Measurements from ENCODE around the gene RNF31. TPM values are rescaled to one million over a fixed set of nuclear protein-coding genes. Genes with fewer than 3 reads are reported as not detected.

RNF31 gene
- total RNA-seq, 1 donor from 2014 or later: 33.4 TPM

DNA sequence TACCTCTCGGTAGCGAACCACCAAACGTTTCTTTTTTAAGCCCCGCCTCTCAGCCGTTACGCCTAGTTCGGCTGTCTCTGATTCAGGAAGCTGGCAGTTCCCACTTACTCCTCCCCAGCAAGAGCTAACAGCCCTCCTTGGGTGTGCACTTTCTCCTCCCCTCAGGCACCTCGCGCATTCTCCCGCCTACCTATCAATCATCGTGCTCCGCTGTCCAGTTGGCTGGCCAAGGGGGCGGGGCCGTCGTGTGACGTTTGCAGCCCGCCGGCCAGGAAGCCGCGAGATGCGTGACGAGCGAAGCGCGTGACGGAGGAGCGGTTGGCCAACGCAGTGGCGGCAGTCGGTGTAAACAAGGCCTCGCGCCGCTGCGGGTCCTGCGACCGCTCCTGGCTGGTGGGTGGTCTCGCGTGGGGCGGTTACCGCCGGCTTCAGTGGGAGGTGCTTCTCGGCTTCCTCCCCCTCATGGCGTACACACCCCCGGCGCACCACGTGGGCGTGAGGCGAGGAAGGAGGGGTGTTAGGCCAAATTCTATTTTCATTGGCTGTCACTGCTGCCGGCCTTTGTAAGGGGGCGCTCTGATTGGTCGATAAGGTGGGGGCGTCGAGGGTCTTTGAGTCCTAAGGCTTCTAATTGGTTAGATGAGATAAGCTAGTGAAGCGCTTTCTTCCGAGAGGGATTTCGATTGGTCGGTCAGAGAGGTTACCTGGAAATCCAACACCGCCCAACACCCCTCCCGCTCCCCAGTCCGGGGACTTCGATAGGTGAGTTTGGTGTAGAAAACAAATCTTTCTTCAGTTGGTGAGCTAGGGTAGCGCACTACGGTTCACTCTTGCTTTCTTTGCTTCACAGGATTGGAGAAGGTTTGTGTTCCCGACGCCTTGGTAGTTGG, 32.5 kb upstream of the RNF31 start, which contains the start of the genes DCAF11 and NRL:
DCAF11 (plus strand) TSS at position 246 of the 890 bp plus-strand sequence. CDS start 818 bp downstream, outside the sequence.
NRL (minus strand) TSS at position 418 of the 890 bp plus-strand sequence. CDS start 32,101 bp downstream, outside the sequence.
- ATAC-seq: peak; percentile 96
- DNase-seq (ENCODE audit: missing footprints): peak; percentile 99
- intact Hi-C loops (cut with DNase I): loop anchor here (1.0 to 5.0 kb wide), 4 partner anchors 17 to 1187 kb away; partner anchors contain the start of genes IRF9, PRMT5 and RNF31

DNA sequence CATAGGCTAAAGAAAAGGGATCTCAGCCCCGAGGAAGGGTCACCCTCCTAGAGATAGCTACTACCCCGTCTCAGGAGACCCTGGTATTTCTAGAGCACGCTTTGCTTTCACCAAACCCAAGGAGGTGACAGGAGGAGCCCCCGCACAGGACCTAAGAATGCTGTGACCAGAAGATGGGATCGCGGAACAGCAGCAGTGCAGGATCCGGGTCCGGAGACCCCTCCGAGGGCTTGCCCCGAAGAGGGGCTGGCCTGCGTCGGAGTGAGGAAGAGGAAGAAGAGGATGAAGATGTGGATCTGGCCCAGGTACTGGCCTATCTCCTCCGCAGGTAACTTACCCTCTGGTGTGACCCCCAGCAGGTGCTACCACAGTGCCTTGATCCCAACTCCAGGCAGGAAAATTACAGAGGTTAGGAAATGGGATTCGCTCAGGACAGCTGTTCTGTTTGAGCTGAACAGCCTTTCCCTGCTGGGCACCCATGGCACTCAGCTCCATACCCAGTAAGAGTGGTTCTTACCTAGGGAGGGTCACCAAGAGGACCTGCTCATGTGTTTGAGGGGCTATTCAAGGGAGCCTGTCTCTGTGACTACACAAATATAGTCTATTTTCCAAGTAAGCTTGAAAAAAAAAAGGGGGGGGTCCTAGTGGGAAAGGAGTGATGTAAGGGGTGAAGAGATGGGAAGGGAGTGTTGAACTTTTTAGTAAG, 31.7 kb upstream of the RNF31 start:
- ATAC-seq (no peak), DNase-seq (ENCODE audit: missing footprints) (no peak)
- intact Hi-C loops (cut with DNase I): loop anchor here (5.0 kb wide), 1 partner anchor 1188 kb away; the partner anchor contains the start of gene PRMT5

DNA sequence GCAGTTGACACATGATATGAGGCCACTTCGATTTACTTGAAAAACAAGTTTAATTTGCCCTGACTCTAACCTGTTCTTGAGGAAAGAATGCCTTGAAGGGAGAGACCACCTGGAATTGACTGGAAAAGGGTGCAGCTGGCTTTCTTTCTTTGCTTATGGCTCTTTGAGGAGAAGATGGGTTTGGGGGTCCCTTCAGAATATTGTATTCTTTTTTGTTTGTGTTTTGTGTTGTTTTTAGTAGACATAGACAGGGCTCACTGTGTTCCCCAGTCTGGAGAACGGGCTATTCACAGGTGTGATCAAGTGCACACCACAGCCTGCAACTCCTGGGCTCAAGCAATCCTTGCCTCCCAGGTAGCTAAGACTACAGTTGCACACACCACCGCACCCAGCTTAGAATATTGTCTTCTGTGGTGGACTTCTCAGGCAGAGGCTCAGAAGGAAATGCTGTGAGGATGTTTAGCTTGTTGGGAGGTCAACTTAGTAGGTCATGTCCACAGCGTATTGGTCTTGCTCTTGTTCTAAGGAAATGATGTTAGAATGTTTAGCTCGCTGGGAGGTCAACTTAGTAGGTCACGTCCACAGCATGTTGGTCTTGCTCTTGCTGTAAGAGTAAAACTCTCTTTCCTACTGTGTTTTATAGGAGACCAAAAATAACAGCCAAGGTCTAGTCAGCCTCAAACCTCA, 31.0 kb upstream of the RNF31 start:
- ATAC-seq (no peak), DNase-seq (ENCODE audit: missing footprints) (no peak)
- intact Hi-C loops (cut with DNase I): loop anchor here (5.0 kb wide), 1 partner anchor 1189 kb away; the partner anchor contains the start of gene PRMT5

DNA sequence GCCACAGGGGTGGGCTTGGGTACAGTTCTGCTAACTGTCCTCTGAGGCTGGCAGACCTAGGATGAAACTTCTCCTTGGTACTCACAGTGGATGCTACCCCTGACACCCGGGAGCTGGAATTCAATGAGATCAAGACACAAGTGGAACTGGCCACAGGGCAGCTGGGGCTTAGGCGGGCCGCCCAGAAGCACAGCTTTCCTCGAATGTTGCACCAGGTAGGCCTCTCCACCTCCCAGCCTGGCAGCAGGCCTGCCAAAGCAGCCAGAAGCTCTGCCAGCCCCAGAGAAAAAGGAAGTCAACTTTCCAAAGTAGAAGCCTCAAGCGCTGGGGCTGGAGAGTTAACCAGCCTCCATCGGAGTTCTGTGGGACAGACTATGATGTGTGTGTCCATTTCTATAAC, 30.1 kb upstream of the RNF31 start:
- ATAC-seq: no peak
- intact Hi-C loops (cut with DNase I): loop anchor here (5.0 kb wide), 1 partner anchor 1190 kb away; the partner anchor contains the start of gene PRMT5
- DNase-seq (ENCODE audit: missing footprints): no peak

DNA sequence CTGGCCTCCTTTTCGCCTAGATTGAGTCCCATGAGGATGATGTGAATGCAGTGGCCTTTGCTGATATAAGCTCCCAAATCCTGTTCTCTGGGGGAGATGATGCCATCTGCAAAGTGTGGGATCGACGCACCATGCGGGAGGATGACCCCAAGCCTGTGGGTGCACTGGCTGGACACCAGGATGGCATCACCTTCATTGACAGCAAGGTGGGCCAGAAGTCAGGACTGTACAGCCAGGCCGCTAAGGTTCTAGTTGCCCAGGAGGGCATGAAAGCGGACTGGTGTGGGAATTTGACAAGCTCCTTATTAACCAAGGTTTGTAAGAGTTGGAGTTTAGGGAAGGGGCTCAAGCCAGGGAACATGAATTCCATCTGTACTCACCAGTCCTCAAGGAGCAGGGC, 27.6 kb upstream of the RNF31 start:
- intact Hi-C loops (cut with DNase I): loop anchor here (5.0 kb wide), 1 partner anchor 1192 kb away; the partner anchor contains the start of gene PRMT5
- ATAC-seq (no peak), DNase-seq (ENCODE audit: missing footprints) (no peak)

DNA sequence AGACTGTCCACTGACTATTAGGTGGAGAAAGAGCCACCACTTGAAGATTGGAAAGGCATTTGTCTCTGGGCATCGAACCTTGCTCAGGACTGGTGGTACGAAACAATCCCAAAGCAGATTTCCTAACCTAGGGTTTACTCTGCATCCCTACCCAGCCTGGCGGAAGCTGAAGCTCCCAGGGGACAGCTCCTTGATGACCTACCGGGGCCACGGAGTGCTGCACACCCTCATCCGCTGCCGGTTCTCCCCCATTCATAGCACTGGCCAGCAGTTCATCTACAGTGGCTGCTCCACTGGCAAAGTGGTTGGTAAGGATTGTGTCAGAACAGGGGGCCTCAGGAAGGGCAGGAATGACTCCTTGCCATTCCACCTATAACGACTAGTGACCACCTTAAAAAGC, 26.1 kb upstream of the RNF31 start:
- intact Hi-C loops (cut with DNase I): no loop called here
- ATAC-seq (no peak), DNase-seq (ENCODE audit: missing footprints) (no peak)

DNA sequence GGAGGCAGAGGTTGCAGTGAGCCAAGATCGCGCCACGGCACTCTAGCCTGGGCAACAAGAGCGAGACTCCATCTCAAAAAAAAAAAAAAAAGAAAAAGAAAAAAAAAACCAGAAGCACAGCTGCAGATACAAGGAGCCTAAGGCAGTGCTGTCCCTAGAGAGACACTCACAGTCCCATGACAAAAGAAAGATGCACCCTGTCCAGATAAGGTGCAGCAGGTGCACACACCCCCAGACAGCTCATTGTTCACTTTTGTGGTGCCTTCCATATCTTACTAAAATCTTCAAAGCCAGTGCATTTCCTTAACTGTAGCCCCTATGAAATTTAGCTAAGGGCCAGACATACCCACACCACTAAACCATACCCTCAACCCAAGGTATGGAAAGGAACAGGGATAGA, 24.9 kb upstream of the RNF31 start:
- ATAC-seq (no peak), DNase-seq (ENCODE audit: missing footprints) (no peak)
- intact Hi-C loops (cut with DNase I): no loop called here

DNA sequence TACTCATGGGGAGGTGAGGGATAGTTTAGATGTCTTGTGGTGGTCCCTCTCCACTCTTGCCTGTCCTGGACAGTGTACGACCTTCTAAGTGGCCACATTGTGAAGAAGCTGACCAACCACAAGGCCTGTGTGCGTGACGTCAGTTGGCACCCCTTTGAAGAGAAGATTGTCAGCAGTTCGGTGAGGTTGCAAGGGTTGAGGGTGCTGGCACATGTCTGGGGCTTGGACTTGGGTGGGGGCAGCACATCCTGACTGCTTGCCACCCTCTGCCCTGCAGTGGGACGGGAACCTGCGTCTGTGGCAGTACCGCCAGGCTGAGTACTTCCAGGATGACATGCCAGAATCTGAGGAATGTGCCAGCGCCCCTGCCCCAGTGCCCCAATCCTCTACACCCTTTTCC, 24.4 kb upstream of the RNF31 start:
- DNase-seq (ENCODE audit: missing footprints) (no peak), ATAC-seq (peak; percentile 29)
- intact Hi-C loops (cut with DNase I): no loop called here

DNA sequence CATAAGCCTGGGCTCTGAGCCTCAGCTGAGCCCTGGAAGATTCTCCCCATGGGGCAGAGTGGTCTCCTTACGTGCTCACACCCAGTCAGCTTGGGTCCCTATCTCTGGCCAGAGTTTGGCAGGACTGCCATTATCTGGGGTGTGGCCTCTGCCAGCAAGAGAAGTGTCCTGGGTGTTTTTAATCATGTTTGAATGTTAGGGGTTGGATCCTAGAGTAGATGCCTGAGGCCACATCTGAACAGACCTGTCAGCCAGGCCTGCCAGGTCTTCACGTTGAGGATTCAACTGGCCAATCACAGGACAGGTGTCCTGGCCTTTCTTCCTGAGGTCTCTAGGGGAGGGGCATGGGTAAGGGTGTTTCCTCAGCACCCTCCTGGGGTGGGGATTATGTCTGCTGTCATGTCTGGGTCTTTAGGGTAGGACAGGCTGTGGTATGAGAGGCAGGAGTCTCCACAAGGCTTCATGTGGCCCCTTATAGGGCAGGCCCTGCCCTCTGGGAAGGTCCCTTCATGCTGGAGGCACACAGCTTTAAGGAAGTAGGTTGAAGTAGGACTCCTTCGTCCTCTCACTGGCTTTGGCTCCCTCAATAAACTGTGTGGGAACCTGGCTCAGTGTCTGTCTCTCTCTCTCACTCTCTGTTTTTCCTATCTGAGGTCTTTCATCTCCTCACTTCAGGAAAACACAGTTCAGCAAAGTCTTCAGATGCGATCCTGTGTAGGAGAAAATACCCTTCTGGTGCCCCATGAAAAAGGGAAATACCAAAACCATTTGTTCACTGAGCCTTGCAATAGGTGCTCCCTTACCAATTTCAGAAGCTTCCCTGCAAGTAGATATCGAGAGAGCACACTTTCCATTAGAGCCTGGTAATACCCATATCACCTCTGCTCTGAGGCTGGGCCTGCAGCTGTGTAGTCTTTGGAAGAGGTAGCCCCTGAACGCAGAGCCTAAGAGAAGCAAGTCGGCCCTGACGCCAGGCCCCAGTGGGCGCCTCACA, 23.6 kb upstream of the RNF31 start:
- ATAC-seq (no peak), DNase-seq (ENCODE audit: missing footprints) (no peak)
- intact Hi-C loops (cut with DNase I): no loop called here

DNA sequence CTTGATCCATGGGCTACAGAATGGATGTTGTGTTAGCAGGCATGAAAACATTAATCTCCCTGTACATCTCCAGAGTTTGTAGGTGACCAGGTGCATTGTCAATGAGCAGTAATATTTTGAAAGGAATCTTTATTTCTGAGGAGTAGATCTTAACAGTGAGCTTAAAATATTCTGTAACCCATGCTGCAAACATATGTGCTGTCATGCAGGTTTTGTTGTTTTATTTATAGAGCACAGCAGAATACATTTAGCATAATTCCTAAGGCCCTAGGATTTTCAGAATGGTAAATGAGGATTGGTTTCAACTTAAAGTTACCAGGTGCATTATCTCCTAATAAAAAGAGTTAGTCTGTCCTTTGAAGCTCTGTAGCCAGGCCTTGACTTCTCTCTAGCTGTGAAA, 20.4 kb upstream of the RNF31 start:
- no peak for ATAC-seq
- intact Hi-C loops (cut with DNase I): no loop called here
- DNase-seq (ENCODE audit: missing footprints): no peak

DNA sequence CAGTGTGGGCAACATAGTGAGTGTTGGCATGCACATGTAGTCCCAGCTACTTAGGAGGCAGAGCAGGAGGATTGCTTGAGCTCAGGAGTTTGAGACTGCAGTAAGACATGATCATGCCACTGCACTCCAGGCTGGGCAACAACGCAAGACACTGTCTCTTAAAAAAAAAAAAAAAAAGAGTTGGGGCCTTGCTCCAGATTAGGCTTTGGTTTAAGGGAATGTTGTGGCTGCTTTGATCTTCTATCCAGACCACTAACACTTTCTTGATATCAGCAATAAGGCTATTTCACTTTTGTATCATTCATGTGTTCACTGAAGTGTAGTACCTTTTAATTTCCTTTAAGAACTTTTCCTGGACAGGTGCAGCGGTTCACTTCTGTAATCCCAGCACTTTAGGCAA, 19.6 kb upstream of the RNF31 start:
- no peak for ATAC-seq
- no peak for DNase-seq (ENCODE audit: missing footprints)
- intact Hi-C loops (cut with DNase I): no loop called here

DNA sequence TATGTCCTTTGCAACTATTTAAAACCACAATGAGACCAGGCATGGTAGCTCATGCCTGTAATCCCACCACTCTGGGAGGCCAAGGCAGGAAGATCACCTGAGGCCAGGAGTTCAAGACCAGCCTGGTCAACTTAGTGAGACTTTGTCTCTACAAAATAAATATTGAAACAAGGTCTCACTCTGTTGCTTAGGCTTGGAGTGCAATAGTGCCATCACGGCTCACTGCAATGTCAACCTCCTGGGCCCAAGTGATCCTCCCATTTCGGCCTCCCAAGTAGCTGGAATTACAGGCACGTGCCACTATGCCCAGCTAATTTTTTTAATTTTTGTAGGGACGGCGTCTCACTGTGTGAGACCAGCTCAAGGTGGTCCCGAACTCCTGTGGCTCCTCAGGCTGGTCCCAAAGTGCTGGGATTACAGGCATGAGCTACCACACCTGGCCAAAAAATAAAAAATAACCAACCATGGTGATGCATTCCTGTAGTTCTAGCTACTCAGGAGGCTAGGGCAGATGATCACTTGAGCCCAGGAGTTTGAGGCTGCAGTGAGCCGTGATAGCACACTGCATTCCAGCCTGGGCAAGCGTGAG, 17.8 kb upstream of the RNF31 start:
- ATAC-seq (no peak), DNase-seq (ENCODE audit: missing footprints) (no peak)
- intact Hi-C loops (cut with DNase I): no loop called here

DNA sequence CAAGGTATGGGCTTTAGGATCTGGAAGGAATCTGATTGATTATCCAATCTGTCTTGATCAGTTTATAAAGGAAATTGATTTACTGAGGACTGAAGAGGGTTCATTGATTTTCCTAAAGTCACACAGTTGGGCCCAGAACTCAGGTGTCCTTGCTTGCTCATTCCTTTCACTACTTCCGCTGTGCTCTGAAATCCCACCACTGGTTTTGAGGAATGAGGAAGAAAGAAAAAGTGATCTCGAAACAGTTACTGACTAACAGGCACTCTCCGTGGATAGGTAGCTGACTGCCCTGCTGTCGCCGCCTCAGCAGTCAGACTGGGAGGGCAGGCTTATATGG, 16.9 kb upstream of the RNF31 start, which contains the start of gene FITM1:
FITM1 (plus strand) TSS at position 280 of the 337 bp plus-strand sequence. CDS start 905 bp downstream, outside the sequence.
- intact Hi-C loops (cut with DNase I): no loop called here
- ATAC-seq (no peak), DNase-seq (ENCODE audit: missing footprints) (no peak)

DNA sequence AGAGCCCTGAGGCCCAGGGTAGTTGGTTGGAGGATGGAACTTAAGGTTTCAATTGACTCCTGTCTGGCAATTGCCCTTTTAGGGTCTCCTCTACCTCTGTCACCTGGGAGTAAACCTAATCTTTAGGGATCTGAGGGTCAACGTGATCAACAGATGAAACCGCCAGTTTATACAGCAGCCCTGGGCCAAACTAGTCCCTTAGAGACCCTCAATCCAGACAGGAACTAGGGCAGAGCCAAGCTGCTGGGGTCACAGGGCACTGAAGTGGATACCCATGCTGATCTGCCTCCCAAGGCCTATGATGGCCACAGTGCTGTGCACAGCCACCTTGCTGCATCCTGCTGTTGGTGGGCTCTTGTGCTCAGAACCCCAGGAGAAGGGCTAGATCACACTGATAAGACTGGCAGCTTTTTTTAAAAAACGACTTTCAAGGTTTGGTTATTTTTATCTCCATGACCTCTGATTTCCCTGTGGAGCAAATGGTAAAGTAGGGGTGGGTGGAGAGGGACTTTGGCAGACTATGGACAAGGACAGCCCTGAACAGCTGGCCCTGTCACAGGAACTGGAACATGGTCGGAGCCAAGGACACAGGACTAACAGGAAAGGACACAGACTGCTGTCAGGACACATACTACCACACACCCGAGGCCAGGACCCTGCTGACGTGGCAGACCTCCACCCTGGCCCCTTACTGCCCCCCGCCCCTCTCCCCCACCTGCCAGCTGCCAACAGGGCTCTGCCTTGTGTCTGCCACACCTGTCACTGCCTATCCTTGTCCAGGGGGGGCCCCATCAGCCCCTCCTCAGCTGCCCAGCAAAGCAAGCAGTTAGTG, 16.4 kb upstream of the RNF31 start:
- ATAC-seq (peak; percentile 71), DNase-seq (ENCODE audit: missing footprints) (peak; percentile 85)
- intact Hi-C loops (cut with DNase I): loop anchor here (1.0 kb wide), 1 partner anchor 17 kb away; the partner anchor contains the start of genes DCAF11 and NRL

DNA sequence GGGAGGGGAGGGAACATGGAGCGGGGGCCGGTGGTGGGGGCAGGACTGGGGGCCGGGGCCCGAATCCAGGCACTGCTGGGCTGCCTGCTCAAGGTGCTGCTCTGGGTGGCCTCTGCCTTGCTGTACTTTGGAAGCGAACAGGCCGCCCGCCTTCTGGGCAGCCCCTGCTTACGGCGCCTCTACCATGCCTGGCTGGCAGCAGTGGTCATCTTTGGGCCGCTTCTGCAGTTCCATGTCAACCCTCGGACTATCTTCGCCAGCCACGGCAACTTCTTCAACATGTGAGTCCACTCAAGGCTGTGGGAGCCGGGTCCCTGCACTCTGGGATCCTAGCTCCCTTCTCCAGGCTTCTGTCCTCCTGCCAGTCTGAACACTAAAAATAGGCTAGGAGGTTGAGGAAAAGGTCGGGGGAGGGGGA, 15.7 kb upstream of the RNF31 start:
- ATAC-seq (peak; percentile 28), DNase-seq (ENCODE audit: missing footprints) (no peak)
- intact Hi-C loops (cut with DNase I): loop anchor here (1.0 kb wide), 1 partner anchor 17 kb away; the partner anchor contains the start of genes DCAF11 and NRL

DNA sequence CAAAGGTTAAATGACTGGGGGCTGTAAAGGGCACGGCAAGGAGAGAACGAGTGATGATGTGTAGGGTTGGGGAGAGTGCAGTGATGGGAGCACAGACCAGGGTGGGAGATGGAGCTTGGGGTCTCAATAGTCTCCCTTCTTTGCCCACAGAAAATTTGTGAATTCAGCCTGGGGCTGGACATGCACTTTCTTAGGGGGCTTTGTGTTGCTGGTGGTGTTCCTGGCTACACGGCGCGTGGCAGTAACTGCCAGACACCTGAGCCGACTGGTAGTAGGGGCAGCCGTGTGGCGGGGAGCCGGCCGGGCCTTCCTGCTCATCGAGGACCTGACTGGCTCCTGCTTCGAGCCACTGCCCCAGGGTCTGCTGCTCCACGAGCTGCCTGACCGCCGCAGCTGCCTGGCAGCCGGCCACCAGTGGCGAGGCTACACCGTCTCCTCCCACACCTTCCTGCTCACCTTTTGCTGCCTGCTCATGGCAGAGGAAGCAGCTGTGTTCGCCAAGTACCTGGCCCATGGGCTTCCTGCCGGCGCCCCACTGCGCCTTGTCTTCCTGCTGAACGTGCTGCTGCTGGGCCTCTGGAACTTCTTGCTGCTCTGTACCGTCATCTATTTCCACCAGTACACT, 15.1 kb upstream of the RNF31 start:
- DNase-seq (ENCODE audit: missing footprints) (no peak), ATAC-seq (no peak)
- intact Hi-C loops (cut with DNase I): no loop called here
